NCI-H82 treated with DMSO at 0.1 percent for 48 hours (cell line): ENCODE measurements around the gene ING3.

Experiments
- DNase-seq: peaks from one replicate; lab custom pipeline; 2025; ENCODE audit not compliant: unreplicated experiment; lab: John Stamatoyannopoulos, UW

Gene ING3

GRCh38 chr7:121023683-121024511 lies 73.3 kb downstream of the ING3 start:
- no peak for DNase-seq

GRCh38 chr7:121024611-121025010 lies 74.0 kb downstream of the ING3 start:
- no peak for DNase-seq

GRCh38 chr7:121026159-121026558 lies 75.6 kb downstream of the ING3 start:
- no peak for DNase-seq

- DNase-seq, result no peak
These were observed 76.1 kb downstream of the ING3 start for GRCh38 chr7:121026577-121027111.
